RPMI8226 (cell line): ENCODE results near the gene UGGT2.
"Not testable (repeated sequence)": the region's sequence is repeated elsewhere in the genome, so short reads cannot be mapped to it uniquely, and the experiment has no call there.

ENCODE experiments used
- DNase-seq: peaks from one replicate; pipeline ENCODE4 v3.0.0-alpha.2; 2015

UGGT2 gene

GRCh38 chr13:95896301-95896700, 156.9 kb downstream of the UGGT2 start:
- no peak for DNase-seq

GRCh38 chr13:95893861-95894260, 159.3 kb downstream of the UGGT2 start:
- no peak for DNase-seq

GRCh38 chr13:95882121-95882520, 171.1 kb downstream of the UGGT2 start:
- no peak for DNase-seq

GRCh38 chr13:95880331-95880730, 172.9 kb downstream of the UGGT2 start:
- no peak for DNase-seq

- no peak for DNase-seq
Measured at GRCh38 chr13:95874286-95874685, 178.9 kb downstream of the UGGT2 start.

GRCh38 chr13:95870421-95870820, 182.8 kb downstream of the UGGT2 start:
- no peak for DNase-seq

GRCh38 chr13:95865080-95865615, 188.1 kb downstream of the UGGT2 start:
- no peak for DNase-seq

GRCh38 chr13:95862408-95862807, 190.8 kb downstream of the UGGT2 start:
- no peak for DNase-seq

GRCh38 chr13:95861296-95861695, 191.9 kb downstream of the UGGT2 start:
- DNase-seq = no peak

GRCh38 chr13:95858286-95859075, 194.7 kb downstream of the UGGT2 start:
- no peak for DNase-seq

GRCh38 chr13:95845656-95846055, 207.5 kb downstream of the UGGT2 start:
- DNase-seq = not testable (repeated sequence)

GRCh38 chr13:95842898-95843297, 210.3 kb downstream of the UGGT2 start:
- no peak for DNase-seq

- DNase-seq = no peak
Measured at GRCh38 chr13:95841894-95842293, 211.3 kb downstream of the UGGT2 start.

- DNase-seq = peak; percentile 40
Measured at GRCh38 chr13:95834134-95834765, 219.0 kb downstream of the UGGT2 start.

- no peak for DNase-seq
Measured at GRCh38 chr13:95833719-95834118, 219.5 kb downstream of the UGGT2 start.

- no peak for DNase-seq
Measured at GRCh38 chr13:95833126-95833525, 220.1 kb downstream of the UGGT2 start.

GRCh38 chr13:95822303-95822702, 230.9 kb downstream of the UGGT2 start:
- DNase-seq = no peak

GRCh38 chr13:95814495-95814894, 238.7 kb downstream of the UGGT2 start:
- DNase-seq = no peak

- no peak for DNase-seq
Measured at GRCh38 chr13:95813139-95813538, 240.1 kb downstream of the UGGT2 start.

GRCh38 chr13:95809429-95809828, 243.8 kb downstream of the UGGT2 start:
- no peak for DNase-seq

GRCh38 chr13:95805921-95806320, 247.3 kb downstream of the UGGT2 start:
- DNase-seq = no peak

GRCh38 chr13:95801825-95802224, 251.4 kb downstream of the UGGT2 start:
- no peak for DNase-seq

GRCh38 chr13:95800436-95800835, 252.8 kb downstream of the UGGT2 start:
- DNase-seq = no peak

GRCh38 chr13:95797016-95797415, 256.2 kb downstream of the UGGT2 start:
- no peak for DNase-seq
